ENCODE measurements around the gene SLC7A14. TPM values are rescaled to one million over a fixed set of nuclear protein-coding genes. Genes with fewer than 3 reads are reported as not detected.

The SLC7A14 gene
- total RNA-seq, 1 donor from 2014 or later: 6.2 TPM

GRCh38 chr3:170426240-170426797 lies 159.6 kb downstream of the SLC7A14 start:
- H3K9me3 Mint-ChIP-seq (ENCODE audit: unreplicated experiment): peaks cover 2% of the 10 kb centered on the region
- H3K36me3 Mint-ChIP-seq (ENCODE audit: unreplicated experiment): no peaks in the 10 kb centered on the region
- TF ChIP-seq CTCF (IDR thresholded peaks at IDR 0.05; ENCODE audit: partially characterized antibody, unreplicated experiment): no peak
- DNase-seq: no peak
- H3K27ac Mint-ChIP-seq (ENCODE audit: unreplicated experiment): no peak overlapping the region
- H3K4me1 Mint-ChIP-seq (ENCODE audit: low read depth, unreplicated experiment): no peaks in the 10 kb centered on the region
- H3K4me3 Mint-ChIP-seq (ENCODE audit: unreplicated experiment): no peak overlapping the region
- peaks cover under 1% of the 10 kb centered on the region for H3K27me3 Mint-ChIP-seq (ENCODE audit: unreplicated experiment)

GRCh38 chr3:170425491-170426239 lies 160.2 kb downstream of the SLC7A14 start:
- TF ChIP-seq CTCF (IDR thresholded peaks at IDR 0.05; ENCODE audit: partially characterized antibody, unreplicated experiment): no peak
- Mint-ChIP-seq H3K36me3 (ENCODE audit: unreplicated experiment) (no peaks in the 10 kb centered on the region), H3K9me3 (ENCODE audit: unreplicated experiment) (peaks cover 2% of the 10 kb centered on the region), H3K27ac (ENCODE audit: unreplicated experiment) (no peak overlapping the region), H3K4me1 (ENCODE audit: low read depth, unreplicated experiment) (no peaks in the 10 kb centered on the region), H3K4me3 (ENCODE audit: unreplicated experiment) (no peak overlapping the region), H3K27me3 (ENCODE audit: unreplicated experiment) (peaks cover 3% of the 10 kb centered on the region)
- no peak for DNase-seq

GRCh38 chr3:170424879-170425278 lies 161.0 kb downstream of the SLC7A14 start:
- H3K27me3 Mint-ChIP-seq (ENCODE audit: unreplicated experiment): peaks cover 3% of the 10 kb centered on the region
- no peaks in the 10 kb centered on the region for H3K4me1 Mint-ChIP-seq (ENCODE audit: low read depth, unreplicated experiment)
- H3K4me3 Mint-ChIP-seq (ENCODE audit: unreplicated experiment): no peak overlapping the region
- DNase-seq: no peak
- TF ChIP-seq CTCF (IDR thresholded peaks at IDR 0.05; ENCODE audit: partially characterized antibody, unreplicated experiment): no peak
- H3K9me3 Mint-ChIP-seq (ENCODE audit: unreplicated experiment): peaks cover 2% of the 10 kb centered on the region
- H3K27ac Mint-ChIP-seq (ENCODE audit: unreplicated experiment): no peak overlapping the region
- no peaks in the 10 kb centered on the region for H3K36me3 Mint-ChIP-seq (ENCODE audit: unreplicated experiment)

GRCh38 chr3:170423001-170423615 lies 162.8 kb downstream of the SLC7A14 start:
- no peak overlapping the region for H3K4me3 Mint-ChIP-seq (ENCODE audit: unreplicated experiment)

More at GRCh38 chr3:170423001-170423615, 162.8 kb downstream of the SLC7A14 start:
- no peak for DNase-seq
- Mint-ChIP-seq H3K4me1 (ENCODE audit: low read depth, unreplicated experiment) (peaks cover 2% of the 10 kb centered on the region), H3K27me3 (ENCODE audit: unreplicated experiment) (peaks cover 7% of the 10 kb centered on the region), H3K27ac (ENCODE audit: unreplicated experiment) (no peak overlapping the region), H3K36me3 (ENCODE audit: unreplicated experiment) (no peaks in the 10 kb centered on the region), H3K9me3 (ENCODE audit: unreplicated experiment) (peaks cover under 1% of the 10 kb centered on the region)
- no peak for TF ChIP-seq CTCF (IDR thresholded peaks at IDR 0.05; ENCODE audit: partially characterized antibody, unreplicated experiment)
